Fibroblast of mammary gland (primary cell): ENCODE results near the gene INSIG2.

Experiments
- DNase-seq: peaks from one replicate; pipeline ENCODE4 v3.0.0-alpha.2; 2010; ENCODE audit warnings: low read depth
- H3K4me3 ChIP-seq: 2 replicates; pipeline ENCODE4 v1.5.1; 2011; ENCODE audit warnings: low read depth, mild to moderate bottlenecking, low read length, moderate library complexity; ENCODE audit not compliant: control insufficient read depth
- TF ChIP-seq, protein P1 (sequence below): conservative IDR thresholded peaks from 2 replicates; pipeline ENCODE4 v1.5.1; 2011; ENCODE audit warnings: low read depth, low read length, inconsistent platforms; ENCODE audit not compliant: control insufficient read depth, insufficient read depth

Gene INSIG2

DNA sequence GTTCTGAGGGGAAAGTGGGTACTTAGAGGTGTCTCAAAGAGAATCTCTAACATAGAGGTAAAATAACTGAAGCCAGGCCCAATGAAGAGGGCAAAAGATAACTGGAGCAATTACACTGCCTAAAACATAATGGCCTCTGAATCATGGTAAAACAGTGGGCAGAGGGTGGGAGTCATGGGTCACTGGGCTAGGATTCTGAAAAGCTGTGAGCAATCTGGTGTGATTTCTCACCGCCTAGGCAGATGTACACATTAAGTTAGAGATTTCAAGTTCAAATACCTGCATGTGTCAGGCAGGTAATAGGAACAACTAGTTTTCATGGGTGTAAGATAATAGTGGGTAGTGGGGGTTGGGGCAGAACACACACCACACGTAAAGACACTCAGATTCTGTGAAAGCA, 45.6 kb downstream of the INSIG2 start:
- TF ChIP-seq, protein P1, sequence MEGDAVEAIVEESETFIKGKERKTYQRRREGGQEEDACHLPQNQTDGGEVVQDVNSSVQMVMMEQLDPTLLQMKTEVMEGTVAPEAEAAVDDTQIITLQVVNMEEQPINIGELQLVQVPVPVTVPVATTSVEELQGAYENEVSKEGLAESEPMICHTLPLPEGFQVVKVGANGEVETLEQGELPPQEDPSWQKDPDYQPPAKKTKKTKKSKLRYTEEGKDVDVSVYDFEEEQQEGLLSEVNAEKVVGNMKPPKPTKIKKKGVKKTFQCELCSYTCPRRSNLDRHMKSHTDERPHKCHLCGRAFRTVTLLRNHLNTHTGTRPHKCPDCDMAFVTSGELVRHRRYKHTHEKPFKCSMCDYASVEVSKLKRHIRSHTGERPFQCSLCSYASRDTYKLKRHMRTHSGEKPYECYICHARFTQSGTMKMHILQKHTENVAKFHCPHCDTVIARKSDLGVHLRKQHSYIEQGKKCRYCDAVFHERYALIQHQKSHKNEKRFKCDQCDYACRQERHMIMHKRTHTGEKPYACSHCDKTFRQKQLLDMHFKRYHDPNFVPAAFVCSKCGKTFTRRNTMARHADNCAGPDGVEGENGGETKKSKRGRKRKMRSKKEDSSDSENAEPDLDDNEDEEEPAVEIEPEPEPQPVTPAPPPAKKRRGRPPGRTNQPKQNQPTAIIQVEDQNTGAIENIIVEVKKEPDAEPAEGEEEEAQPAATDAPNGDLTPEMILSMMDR = no peak
- no peak overlapping the region for H3K4me3 ChIP-seq
- DNase-seq = no peak

DNA sequence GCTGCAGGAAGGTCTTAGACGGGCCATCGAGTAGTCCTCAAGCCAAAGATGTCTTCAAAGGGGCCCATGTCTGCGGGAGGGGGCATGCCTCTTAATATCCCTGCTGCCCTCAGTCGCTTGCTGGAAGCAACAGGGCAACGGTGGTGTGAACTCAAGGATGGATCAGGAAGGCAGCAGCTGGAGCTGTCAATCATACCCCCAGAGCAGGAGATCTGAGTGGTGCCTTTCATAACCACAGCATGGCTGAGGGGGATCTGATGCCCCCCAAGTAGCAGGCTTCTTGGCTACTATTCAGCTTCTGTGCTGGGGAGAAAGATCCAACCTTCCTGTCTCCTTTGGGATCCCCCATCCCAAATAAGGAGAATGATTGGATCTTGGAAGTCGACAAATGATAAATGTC, 46.4 kb downstream of the INSIG2 start:
- no peak for DNase-seq
- no peak overlapping the region for H3K4me3 ChIP-seq
- TF ChIP-seq, protein P1 = no peak

DNA sequence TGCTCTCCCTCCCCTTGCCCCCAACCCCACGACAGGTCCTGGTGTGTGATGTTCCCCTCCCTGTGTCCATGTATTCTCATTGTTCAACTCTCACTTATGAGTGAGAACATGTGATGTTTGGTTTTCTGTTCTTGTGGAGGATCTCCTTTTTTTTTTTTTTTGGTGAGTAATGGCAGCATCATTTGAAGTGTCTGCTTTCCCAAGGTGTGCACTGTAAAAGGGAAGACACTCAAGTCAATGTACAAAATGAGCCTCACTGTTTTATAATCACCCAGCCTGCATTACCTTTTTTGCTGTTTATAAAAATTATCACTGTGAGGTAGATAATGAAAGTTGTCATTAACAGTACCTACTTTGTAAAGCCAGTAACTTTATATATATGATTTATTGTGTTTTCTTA, 56.9 kb downstream of the INSIG2 start:
- no peak for DNase-seq
- no peak overlapping the region for H3K4me3 ChIP-seq
- TF ChIP-seq, protein P1 = no peak

DNA sequence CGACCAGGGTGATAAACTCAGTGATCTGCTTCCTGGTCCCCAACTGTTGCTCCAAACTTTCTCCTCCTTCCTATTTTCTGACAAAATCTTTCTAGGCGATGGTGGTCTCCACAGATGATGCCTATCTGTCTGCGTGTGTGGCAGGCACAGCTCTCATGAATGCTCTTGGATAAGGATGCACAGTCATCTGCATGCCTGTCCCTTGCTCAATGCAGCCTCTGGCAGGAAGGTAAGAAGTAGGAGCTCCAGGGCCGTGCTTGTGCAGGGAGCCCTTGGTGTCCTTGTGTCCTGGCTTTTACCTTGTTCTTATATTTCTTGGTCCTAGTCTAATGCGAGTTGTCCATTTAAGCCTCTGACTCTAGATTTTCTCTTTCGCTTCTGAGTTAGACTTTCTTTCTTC, 57.5 kb downstream of the INSIG2 start:
- TF ChIP-seq, protein P1 = no peak
- no peak overlapping the region for H3K4me3 ChIP-seq
- DNase-seq = no peak

DNA sequence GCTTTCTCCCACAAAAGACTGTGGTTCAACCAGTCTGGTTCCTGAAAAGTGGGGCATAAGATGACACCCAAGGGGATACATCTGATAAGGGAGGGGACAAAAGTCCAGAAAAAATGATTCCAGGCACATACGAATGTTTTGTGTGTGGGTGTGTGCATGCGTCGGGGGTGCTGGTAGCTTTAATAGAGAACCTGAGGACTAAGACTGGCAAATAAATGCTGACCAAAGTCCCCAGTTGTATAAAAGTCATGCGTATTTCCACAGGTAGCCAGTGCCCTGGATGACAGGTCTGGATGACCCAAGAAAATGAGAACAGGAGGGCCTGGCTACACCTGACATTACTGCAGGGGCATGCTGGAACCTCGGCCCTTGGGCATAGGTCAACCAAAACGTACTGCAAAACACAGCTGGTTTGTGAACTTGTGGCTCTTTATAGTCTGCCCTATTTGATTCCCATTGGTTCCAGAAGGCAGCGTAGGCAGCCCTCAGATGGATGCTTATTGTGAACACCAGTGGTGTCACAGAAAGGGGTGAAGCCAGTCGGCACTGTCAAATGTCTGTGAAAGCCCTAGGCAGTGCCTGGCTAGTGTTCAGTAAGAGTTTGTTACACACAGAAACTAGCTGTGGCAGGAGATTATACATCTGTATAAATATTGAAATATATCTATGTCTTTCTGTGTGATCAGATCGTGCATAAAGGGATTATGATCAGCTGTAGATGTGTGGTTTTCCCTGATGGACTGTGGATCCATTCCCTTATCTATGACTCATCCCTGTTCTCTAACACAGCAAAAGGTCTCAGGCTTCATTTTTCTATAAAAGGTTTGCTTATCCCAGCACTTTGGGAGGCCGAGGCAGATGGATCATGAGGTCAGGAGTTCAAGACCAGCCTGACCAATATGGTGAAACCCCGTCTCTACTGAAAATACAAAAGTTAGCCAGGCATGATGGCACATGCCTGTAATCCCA, 58.3 kb downstream of the INSIG2 start:
- no peak overlapping the region for H3K4me3 ChIP-seq

DNA sequence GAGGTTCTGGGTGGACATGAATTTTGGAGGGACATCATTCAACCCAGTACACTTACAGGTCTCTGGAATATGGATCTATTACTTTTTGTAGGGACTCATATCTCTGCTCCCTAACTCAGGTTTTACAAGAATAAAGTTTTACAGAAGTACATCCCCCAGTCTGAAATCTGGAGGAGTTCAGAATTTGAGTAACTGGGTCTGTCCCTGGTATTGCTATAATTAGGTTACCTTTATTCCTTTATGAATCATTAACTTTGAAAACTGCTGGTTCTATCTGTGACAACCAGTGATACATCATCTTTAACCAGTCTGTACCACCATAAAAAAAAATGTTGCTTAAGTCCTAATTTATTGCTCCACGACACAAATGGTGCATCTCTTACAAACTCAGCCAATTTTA, 59.9 kb downstream of the INSIG2 start:
- DNase-seq = no peak
- no peak overlapping the region for H3K4me3 ChIP-seq

More for the DNA sequence above, 58.3 kb downstream of the INSIG2 start:
- DNase-seq = no peak
- TF ChIP-seq, protein P1 = no peak

More for the DNA sequence above, 59.9 kb downstream of the INSIG2 start:
- TF ChIP-seq, protein P1 = no peak
